ENCODE results near the gene FIGN. TPM values are rescaled to one million over a fixed set of nuclear protein-coding genes. Genes with fewer than 3 reads are reported as not detected.

FIGN gene
- total and polyA plus RNA-seq, 10 of the 15 experiments (the other 5 are each of a cell fraction or from before 2014, with no cell fraction given): under 0.01 to 0.01 TPM; not detected in 8

DNA sequence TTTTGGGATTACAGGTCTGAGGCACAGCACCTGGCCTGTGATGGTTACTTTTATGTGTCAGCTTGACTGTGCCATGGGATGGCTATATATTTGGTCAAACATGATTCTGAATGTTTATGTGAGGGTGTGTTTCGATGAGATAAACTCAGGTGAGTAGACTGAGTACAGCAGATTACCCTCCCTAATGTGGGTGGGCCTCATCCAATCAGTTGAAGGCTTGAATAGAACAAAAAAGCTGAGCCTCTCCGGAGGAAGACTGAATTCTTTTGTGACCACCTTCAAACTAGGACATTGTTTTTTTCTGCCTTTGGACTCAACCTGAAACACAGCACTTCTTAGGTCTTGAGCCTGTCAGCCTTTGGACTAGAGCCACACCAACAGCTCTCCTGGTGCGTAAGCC lies 49.4 kb upstream of the FIGN start:
- 2% methylated on average over 3 of the region's 3 CpGs for WGBS (ENCODE audit: insufficient coverage, insufficient replicate concordance, low lambda C conversion rate, missing lambda C conversion rate)
- no peak overlapping the region for H3K4me3 ChIP-seq
- H2AFZ ChIP-seq (ENCODE audit: control insufficient read depth, low read depth, low read length): no peak overlapping the region
- no peaks in the 10 kb centered on the region for H3K4me1 ChIP-seq (ENCODE audit: control insufficient read depth, insufficient read depth, low read length)
- no peaks in the 10 kb centered on the region for H3K27me3 ChIP-seq (replicated peaks in 1 of 2; ENCODE audit: control insufficient read depth in 2 of 2, insufficient read depth in 2 of 2, low read length in 1 of 2)
- no peak for DNase-seq (ENCODE audit: low read depth, low spot score)
- POLR2A ChIA-PET: no interaction called here
- no peaks in the 10 kb centered on the region for H3K9me3 ChIP-seq (replicated peaks; ENCODE audit: control insufficient read depth, insufficient read depth, low read length)
- intact Hi-C loops (cut with micrococcal nuclease; ENCODE audit: unreplicated experiment) (no loop called here), in situ Hi-C loops (cut with MboI) (no loop called here)
- SMC1A ChIA-PET (ENCODE audit: uncharacterized antibody, unreplicated experiment): no interaction called here
- H4K20me1 ChIP-seq (ENCODE audit: control insufficient read depth, insufficient read depth): no peaks in the 10 kb centered on the region
- no TSS peak for BruUV-seq (replicated peaks)
- no peak overlapping the region for H3K9ac ChIP-seq (ENCODE audit: control insufficient read depth, insufficient read depth, low read length)
- TF ChIP-seq MLLT1 (IDR thresholded peaks at IDR 0.05): no peak
- TF ChIP-seq JUND (IDR thresholded peaks at IDR 0.05; ENCODE audit: low read depth, low read length): no peak
- no peak for TF ChIP-seq POLR2AphosphoS2 (IDR thresholded peaks at IDR 0.05; ENCODE audit: low read depth, low read length)
- no peaks in the 10 kb centered on the region for H3K36me3 ChIP-seq (ENCODE audit: control insufficient read depth in 2 of 2, insufficient read depth in 2 of 2, low read length in 1 of 2)
- ATAC-seq: no peak
- CTCF ChIA-PET: no interaction called here
- H3K27ac ChIP-seq (ENCODE audit: control insufficient read depth, insufficient read depth): no peak overlapping the region
- FAIRE-seq: no peak
- H3K79me2 ChIP-seq (ENCODE audit: control insufficient read depth, insufficient read depth, low read length): no peaks in the 10 kb centered on the region
- RAD21 ChIA-PET (ENCODE audit: unreplicated experiment): no interaction called here
- H3K4me2 ChIP-seq (ENCODE audit: control insufficient read depth, insufficient read depth): no peak overlapping the region

DNA sequence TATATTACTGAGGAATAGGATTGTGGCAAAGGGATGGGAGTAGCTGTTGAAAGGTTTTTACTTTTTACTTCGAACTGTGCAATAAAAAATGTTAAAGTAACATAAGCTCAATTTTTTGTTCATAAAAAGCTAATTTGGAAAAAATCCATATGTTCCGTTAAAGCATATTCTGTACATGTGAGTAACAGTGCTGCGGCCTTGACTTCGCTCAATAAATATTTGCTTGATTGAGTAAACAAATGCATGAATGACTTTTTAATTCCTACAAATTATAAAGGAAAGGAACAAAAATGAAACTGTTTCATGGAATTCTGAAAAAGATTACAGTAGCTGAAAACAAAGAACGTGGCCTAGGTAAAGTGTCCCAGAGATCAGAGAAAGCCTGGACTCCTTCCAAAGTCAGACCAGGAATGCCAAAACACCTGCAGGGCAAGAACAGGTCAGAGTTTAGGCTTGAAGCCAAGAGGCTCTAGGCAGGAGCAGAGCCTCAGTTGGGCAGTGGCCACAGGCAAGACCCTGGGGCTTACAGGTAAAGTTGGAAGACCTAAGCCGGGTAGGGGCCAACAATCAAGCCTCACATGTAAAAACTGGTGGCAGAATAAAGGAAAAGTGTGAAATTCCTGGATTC lies 44.3 kb upstream of the FIGN start:
- Histone ChIP-seq H3K27me3 (replicated peaks in 1 of 2; ENCODE audit: control insufficient read depth in 2 of 2, insufficient read depth in 2 of 2, low read length in 1 of 2) (no peaks in the 10 kb centered on the region), H3K9ac (ENCODE audit: control insufficient read depth, insufficient read depth, low read length) (no peak overlapping the region), H3K4me1 (ENCODE audit: control insufficient read depth, insufficient read depth, low read length) (no peaks in the 10 kb centered on the region), H3K36me3 (ENCODE audit: control insufficient read depth in 2 of 2, insufficient read depth in 2 of 2, low read length in 1 of 2) (no peaks in the 10 kb centered on the region), H3K4me3 (no peak overlapping the region), H3K79me2 (ENCODE audit: control insufficient read depth, insufficient read depth, low read length) (no peaks in the 10 kb centered on the region), H4K20me1 (ENCODE audit: control insufficient read depth, insufficient read depth) (no peaks in the 10 kb centered on the region), H3K4me2 (ENCODE audit: control insufficient read depth, insufficient read depth) (no peak overlapping the region), H2AFZ (ENCODE audit: control insufficient read depth, low read depth, low read length) (no peak overlapping the region), H3K9me3 (replicated peaks; ENCODE audit: control insufficient read depth, insufficient read depth, low read length) (no peaks in the 10 kb centered on the region), H3K27ac (ENCODE audit: control insufficient read depth, insufficient read depth) (no peak overlapping the region)
- in situ Hi-C loops (cut with MboI) (no loop called here), intact Hi-C loops (cut with micrococcal nuclease; ENCODE audit: unreplicated experiment) (no loop called here)
- no peak for ATAC-seq
- POLR2A ChIA-PET: no interaction called here
- 26% methylated on average over 6 of the region's 6 CpGs for WGBS (ENCODE audit: insufficient coverage, insufficient replicate concordance, low lambda C conversion rate, missing lambda C conversion rate)
- DNase-seq (ENCODE audit: low read depth, low spot score): no peak
- no TSS peak for BruUV-seq (replicated peaks)
- CTCF ChIA-PET: no interaction called here
- no peak for FAIRE-seq
- SMC1A ChIA-PET (ENCODE audit: uncharacterized antibody, unreplicated experiment): no interaction called here
- RAD21 ChIA-PET (ENCODE audit: unreplicated experiment): no interaction called here
- TF ChIP-seq SREBF1 (IDR thresholded peaks at IDR 0.05; ENCODE audit: low read length) (no peak), HCFC1 (IDR thresholded peaks at IDR 0.05; ENCODE audit: low read length) (no peak), PAX5 (IDR thresholded peaks at IDR 0.05; ENCODE audit: borderline replicate concordance, low read depth, low read length) (no peak), E2F8 (IDR thresholded peaks at IDR 0.05; ENCODE audit: low read depth, partially characterized antibody) (no peak), CREB1 (IDR thresholded peaks at IDR 0.05; ENCODE audit: low read depth) (no peak)
- TF ChIP-seq, protein P1, sequence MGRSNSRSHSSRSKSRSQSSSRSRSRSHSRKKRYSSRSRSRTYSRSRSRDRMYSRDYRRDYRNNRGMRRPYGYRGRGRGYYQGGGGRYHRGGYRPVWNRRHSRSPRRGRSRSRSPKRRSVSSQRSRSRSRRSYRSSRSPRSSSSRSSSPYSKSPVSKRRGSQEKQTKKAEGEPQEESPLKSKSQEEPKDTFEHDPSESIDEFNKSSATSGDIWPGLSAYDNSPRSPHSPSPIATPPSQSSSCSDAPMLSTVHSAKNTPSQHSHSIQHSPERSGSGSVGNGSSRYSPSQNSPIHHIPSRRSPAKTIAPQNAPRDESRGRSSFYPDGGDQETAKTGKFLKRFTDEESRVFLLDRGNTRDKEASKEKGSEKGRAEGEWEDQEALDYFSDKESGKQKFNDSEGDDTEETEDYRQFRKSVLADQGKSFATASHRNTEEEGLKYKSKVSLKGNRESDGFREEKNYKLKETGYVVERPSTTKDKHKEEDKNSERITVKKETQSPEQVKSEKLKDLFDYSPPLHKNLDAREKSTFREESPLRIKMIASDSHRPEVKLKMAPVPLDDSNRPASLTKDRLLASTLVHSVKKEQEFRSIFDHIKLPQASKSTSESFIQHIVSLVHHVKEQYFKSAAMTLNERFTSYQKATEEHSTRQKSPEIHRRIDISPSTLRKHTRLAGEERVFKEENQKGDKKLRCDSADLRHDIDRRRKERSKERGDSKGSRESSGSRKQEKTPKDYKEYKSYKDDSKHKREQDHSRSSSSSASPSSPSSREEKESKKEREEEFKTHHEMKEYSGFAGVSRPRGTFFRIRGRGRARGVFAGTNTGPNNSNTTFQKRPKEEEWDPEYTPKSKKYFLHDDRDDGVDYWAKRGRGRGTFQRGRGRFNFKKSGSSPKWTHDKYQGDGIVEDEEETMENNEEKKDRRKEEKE (IDR thresholded peaks at IDR 0.05): no peak
